ENCODE data around the gene EVX2. TPM values are rescaled to one million over a fixed set of nuclear protein-coding genes. Genes with fewer than 3 reads are reported as not detected.
A peak's percentile ranks its signal among the peaks of the same experiment; 100 is the strongest.

Gene EVX2
- total and polyA plus RNA-seq, 10 donors: not detected

- Histone ChIP-seq H3K27ac (no peak overlapping the region), H3K27me3 (replicated peaks in 1 of 7) (peaks cover 28 to 100% (median 99%) of the 10 kb centered on the region in 7 donors), H3K36me3 (peaks cover 0 to 3% (median 0%) of the 10 kb centered on the region in 6 donors), H3K9me3 (peaks cover 0 to 57% (median 4%) of the 10 kb centered on the region in 8 donors), H3K4me3 (peak overlapping the region in 1 of 8 donors; percentile 53), H3K4me1 (peaks cover 0 to 58% (median 35%) of the 10 kb centered on the region in 6 donors)
- DNase-seq: no peak
- intact Hi-C loops (cut with DNase I; ENCODE audit: low total_unique reads): no loop called here
- TF ChIP-seq POLR2AphosphoS5 (IDR thresholded peaks at IDR 0.05): no peak
- WGBS, 5 donors: 6 to 15% (median 10%) methylated on average over 46 to 68 of the region's 68 CpGs
Measured at GRCh38 chr2:176080540-176081375, 3.0 kb downstream of the EVX2 start.

- no peak for DNase-seq
Measured at GRCh38 chr2:176079831-176080539, 3.8 kb downstream of the EVX2 start.

GRCh38 chr2:176079285-176079830 is 4.4 kb downstream of the EVX2 start:
- 5 to 9% (median 8%) methylated on average over 30 of the region's 30 CpGs for WGBS, 5 donors
- intact Hi-C loops (cut with DNase I; ENCODE audit: low total_unique reads): no loop called here
- no peak for DNase-seq
- Histone ChIP-seq H3K27ac (no peak overlapping the region), H3K9me3 (peaks cover 0 to 57% (median 4%) of the 10 kb centered on the region in 8 donors), H3K4me1 (peaks cover 0 to 44% (median 29%) of the 10 kb centered on the region in 6 donors), H3K27me3 (replicated peaks in 1 of 7) (peaks cover 28 to 100% (median 99%) of the 10 kb centered on the region in 7 donors), H3K4me3 (peak overlapping the region in 3 of 8 donors; percentile 6 to 53 (median 13)), H3K36me3 (peaks cover 0 to 3% (median 0%) of the 10 kb centered on the region in 6 donors)
- TF ChIP-seq POLR2A (IDR thresholded peaks at IDR 0.05) (no peak), CTCF (IDR thresholded peaks at IDR 0.05 in 8 of 11, conservative IDR thresholded peaks at IDR 0.05 in 3 of 11) (no peak), POLR2AphosphoS5 (IDR thresholded peaks at IDR 0.05) (no peak)

More at GRCh38 chr2:176079831-176080539, 3.8 kb downstream of the EVX2 start:
- Histone ChIP-seq H3K4me1 (peaks cover 0 to 50% (median 31%) of the 10 kb centered on the region in 6 donors), H3K4me3 (peak overlapping the region in 5 of 8 donors; percentile 6 to 53 (median 13)), H3K9me3 (peaks cover 0 to 57% (median 4%) of the 10 kb centered on the region in 8 donors), H3K27me3 (replicated peaks in 1 of 7) (peaks cover 28 to 100% (median 99%) of the 10 kb centered on the region in 7 donors), H3K36me3 (peaks cover 0 to 3% (median 0%) of the 10 kb centered on the region in 6 donors), H3K27ac (no peak overlapping the region)
- intact Hi-C loops (cut with DNase I; ENCODE audit: low total_unique reads): no loop called here
- TF ChIP-seq CTCF (IDR thresholded peaks at IDR 0.05 in 8 of 11, conservative IDR thresholded peaks at IDR 0.05 in 3 of 11): peak in 7 of 11 experiments; percentile 23 to 70 (median 55)
- no peak for TF ChIP-seq POLR2A (IDR thresholded peaks at IDR 0.05)
- WGBS, 5 donors: 2 to 10% (median 3%) methylated on average over 47 to 86 of the region's 86 CpGs

- Histone ChIP-seq H3K4me1 (peaks cover 0 to 42% (median 27%) of the 10 kb centered on the region in 6 donors), H3K27ac (no peak overlapping the region), H3K36me3 (peaks cover 0 to 3% (median 0%) of the 10 kb centered on the region in 6 donors), H3K4me3 (peak overlapping the region in 1 of 8 donors; percentile 53), H3K27me3 (replicated peaks in 1 of 7) (peaks cover 28 to 100% (median 99%) of the 10 kb centered on the region in 7 donors), H3K9me3 (peaks cover 0 to 51% (median 4%) of the 10 kb centered on the region in 8 donors)
- WGBS, 5 donors: 7 to 16% (median 10%) methylated on average over 25 of the region's 25 CpGs
- TF ChIP-seq CTCF (IDR thresholded peaks at IDR 0.05 in 8 of 11, conservative IDR thresholded peaks at IDR 0.05 in 3 of 11): no peak
- no peak for TF ChIP-seq POLR2AphosphoS5 (IDR thresholded peaks at IDR 0.05)
- no peak for TF ChIP-seq POLR2A (IDR thresholded peaks at IDR 0.05)
- intact Hi-C loops (cut with DNase I; ENCODE audit: low total_unique reads): no loop called here
- DNase-seq: no peak
Measured at GRCh38 chr2:176078541-176079284, 5.0 kb downstream of the EVX2 start.
